Stimulated activated CD8-positive, alpha-beta memory T cell treated with anti-CD3 and anti-CD28 coated beads, Interleukin-12 subunit alpha, Interleukin-12 subunit beta, amount 100 ng/mL, for 24 hours (primary cell): ENCODE results near the gene CCDC93.
"Not testable (repeated sequence)": the region's sequence is repeated elsewhere in the genome, so short reads cannot be mapped to it uniquely, and the experiment has no call there.

Source experiments
- DNase-seq: peaks from one replicate; pipeline ENCODE4 v3.0.0-alpha.2; 2020; ENCODE audit errors: extremely low read depth

CCDC93 gene

DNA sequence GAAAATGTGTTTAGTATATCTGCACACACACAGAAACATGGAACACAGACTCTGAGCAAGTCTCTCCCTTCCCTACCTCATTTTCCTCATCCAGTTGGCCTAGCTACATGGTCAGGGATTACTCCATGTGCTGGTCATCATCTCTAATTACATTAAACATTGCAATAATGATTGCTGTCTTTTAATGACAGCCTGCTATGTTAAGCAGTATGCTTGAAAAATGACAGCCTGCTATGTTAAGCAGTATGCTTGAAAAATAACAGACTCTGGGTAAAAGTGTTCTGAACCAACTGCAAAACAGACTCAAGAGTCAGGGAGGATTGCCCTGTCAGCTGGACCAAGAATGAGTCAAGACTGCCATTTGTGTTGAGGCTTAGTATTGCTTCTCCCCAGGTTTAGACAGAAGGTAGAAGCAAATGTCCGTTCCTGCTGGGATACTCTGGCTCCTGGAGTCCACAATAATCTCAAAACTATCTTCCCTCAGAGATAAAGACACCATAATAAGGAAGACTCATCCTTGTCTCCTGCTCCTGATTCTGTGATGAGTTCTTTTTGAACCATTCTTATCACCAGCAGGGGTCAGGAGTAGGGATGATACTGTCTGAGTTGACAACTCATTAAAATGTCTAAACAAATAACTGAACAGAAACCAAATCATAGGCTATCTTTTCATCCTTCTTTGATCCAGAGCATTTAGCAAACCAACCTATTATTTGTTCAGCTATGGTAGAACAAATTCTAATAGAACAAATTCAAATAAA lies 57.7 kb downstream of the CCDC93 start:
- DNase-seq = no peak

DNA sequence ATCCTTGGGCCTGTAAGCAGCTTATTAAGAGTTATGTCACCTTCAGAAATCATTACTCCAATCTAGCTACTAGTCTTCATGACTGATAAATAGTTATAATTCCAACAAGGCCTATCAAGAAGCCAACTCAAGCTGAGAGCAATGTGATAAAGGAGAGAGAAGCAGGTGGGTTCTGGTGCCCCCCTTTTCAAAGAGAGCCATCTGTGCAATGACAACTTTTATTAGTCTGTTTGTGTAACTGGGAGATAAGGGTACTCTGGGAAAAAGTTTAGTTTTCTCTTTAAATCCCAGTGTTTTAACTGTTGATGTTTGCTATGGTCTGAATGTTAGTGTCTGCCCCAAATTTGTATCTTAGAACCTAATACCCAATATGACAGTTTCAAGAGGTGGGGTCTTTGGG lies 60.6 kb downstream of the CCDC93 start:
- DNase-seq = no peak

DNA sequence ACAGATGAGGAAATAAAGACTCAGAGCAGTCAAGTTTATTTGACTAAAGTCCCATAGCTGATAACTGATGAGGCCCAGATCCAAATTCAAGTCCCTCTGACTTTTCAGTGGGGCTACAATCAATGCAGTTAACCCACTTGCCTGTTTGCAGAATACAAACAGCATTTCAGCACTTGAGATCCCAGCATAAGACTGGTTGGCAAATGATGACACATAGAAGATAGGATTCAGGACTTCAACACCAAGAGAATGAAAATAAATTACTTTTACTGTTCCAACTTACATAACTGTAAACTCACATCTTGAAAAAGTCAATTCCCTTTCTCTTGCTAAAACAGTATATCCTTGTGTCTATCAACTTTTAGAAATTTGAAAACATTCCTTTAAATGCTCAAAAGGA lies 61.2 kb downstream of the CCDC93 start:
- no peak for DNase-seq

DNA sequence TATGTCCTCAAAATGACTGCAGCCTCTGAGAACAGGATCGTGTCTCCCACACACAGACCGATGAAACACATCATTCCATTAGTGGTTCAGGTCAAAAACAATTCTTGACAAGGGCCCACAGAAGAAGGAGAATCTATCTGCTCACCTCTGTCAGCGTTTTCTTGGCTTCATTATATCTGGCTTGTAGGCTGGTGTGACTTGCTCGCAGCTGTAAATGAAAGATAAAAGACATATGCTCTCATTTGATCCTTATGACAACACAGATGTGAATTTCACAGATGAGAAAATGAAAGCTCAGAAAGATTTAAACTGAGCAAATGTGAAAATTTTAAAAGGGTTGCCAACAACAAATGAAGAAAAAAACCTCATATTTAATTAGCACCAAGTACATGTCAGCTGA lies 61.6 kb downstream of the CCDC93 start:
- no peak for DNase-seq

DNA sequence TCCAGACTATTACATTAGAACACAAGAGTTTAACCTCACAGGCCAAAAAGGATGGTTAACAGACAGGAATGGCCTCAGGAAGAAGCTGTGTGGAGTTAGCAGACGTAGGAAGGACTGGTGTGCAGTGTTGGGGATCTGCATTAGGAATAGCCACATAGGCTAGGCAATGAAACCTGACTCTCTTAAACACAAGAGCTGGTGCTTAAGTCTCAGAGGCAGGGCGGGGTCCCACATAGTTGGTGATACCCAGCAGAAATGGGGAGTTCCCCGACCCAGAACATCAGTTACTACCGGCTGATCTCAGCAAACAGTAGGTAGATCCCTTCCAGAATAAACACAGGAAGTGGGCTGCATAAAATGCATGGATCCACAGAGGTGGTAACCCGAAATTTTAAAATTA lies 64.1 kb downstream of the CCDC93 start:
- DNase-seq = no peak

DNA sequence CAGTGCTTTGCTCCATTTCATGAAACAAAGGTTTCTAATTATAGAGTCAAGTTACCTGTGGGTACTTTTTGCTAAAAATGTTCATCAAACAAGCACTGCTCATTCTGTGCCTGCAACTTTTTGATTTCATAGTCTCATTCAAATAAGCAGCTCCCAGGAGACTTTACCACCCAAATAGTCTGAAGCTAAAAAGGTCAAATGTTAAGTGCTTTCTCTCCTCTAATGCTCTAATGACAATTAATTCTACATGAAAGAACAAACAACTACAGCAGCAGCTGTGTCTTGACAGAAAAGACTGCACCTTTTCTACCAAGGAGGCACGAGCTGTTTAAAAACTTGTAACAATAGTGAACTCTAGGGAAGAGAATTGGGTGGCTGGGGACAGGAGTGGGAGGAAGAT lies 65.3 kb downstream of the CCDC93 start:
- DNase-seq = no peak

DNA sequence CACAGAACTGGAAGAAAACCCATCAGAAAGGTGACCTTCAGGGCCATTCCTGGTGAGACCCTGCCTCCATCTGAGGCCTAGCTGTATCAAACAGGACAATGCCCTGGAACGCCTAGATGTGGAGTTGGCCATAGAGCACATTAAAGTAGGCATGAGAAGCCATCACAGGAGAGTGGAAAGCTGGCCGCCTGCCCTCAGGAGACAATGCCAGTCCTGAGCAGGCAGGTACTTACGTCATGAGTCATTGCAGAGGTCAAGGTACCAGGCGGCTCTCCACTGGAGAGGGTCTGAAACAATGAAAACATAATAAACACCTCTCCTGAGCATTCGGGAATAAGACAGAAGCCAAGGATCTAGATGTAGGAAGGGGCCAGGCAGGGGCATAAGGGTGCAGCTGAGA lies 68.6 kb downstream of the CCDC93 start:
- no peak for DNase-seq

DNA sequence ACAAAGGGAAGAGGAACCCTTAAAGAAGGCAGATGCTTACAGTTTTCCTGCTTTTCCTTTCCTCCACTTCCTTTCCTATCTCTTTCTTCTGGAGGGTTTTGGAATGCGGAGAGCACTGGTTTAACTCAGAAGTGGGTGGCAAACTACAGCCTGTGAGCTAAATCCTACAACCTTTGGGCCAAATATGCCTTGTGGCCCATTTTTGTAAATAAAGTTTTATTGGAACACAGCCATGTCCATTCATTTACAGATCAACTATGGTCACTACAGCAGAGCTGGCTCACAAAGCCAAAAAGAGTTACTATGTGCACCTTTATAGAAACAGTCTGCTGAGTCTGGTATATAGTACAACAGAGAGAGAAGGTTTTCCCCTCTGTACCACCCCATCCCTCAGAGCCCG lies 69.1 kb downstream of the CCDC93 start:
- DNase-seq = no peak

DNA sequence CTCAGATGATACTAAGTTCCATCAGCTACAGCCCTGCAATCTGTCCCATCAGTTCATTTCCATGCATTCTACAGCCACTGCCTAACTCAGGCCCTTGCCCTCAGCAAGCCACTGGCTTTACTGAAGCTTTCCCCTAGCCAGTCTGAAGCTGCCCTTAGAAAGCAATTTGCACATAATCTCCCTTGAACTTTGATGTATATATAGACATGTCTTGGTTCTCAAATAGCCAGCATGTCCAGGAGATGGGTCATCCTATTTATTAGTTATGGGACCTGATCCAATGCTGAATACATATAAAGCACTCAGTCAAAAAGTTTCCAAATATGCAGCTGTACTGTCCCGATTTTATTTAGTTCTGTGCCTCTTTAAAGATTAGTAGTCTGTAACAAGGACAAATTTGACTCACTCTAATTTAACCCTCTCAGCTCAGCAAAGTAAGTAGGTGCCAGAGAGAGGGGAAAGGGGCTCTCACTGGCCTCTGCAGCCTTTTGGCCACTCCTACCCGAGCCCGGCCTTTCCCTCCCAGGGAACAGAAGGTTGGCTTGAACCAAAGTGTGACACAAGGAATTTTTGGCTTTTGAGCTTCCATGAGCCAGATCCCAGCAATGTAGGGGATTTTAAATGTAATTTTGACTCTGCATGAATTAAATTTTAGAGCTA lies 70.7 kb downstream of the CCDC93 start:
- no peak for DNase-seq

DNA sequence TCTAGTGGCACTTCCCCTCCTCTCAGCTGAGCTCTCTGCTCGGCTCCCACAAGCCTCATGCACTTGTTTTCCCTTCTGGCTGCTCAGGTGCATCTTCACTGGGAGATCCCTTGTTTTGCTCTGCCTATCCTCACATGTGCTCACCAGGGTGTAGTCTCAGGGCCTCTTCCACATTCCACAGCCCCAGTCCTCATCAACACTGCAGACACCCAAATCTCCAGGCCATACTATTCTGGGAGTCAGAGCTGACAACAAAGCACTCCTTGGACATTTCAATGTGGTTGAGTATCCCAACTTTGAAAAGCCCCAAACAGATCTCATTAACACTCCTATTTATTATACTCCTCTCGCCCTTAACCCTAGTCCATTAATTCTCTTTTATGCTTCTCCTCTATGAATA lies 71.3 kb downstream of the CCDC93 start:
- no peak for DNase-seq

DNA sequence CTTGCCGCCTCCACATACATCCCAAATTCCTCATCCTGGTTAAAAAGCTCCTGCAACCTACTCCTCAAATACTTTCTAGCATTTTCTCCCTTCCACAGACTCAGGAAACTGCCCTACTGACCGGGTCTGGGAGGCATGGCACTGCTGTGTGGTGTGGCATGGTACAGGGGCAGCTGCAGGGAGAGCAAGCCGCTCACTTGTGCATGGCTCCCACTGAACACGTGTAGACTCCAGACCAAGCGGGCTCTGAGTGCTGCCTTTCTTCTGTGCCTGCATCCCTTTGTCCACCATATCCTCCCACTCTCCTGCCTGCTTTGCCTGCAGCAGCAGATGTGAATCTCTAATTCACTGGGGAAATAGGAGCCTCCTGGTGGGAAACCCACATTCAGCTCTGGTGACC lies 72.2 kb downstream of the CCDC93 start:
- DNase-seq = no peak

DNA sequence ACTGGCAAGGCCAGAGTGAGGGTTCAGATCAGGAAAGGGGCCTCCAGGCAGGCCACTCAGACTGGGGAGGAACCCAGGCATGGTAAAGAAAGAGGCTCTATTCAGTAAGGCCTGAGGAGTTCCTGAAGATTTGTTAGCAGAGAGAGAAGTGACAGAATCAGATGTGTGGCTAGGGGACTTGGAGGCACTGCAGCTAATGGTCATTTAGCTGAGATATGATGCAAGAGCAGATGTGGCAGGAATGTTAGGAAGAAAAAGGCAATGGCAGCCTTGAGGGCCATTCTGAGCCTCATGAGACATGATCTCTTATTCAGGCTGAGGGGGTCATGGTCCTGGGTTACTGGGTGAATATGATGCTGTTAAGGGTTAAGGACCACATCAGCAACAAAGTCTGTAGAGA lies 73.4 kb downstream of the CCDC93 start:
- DNase-seq = no peak

DNA sequence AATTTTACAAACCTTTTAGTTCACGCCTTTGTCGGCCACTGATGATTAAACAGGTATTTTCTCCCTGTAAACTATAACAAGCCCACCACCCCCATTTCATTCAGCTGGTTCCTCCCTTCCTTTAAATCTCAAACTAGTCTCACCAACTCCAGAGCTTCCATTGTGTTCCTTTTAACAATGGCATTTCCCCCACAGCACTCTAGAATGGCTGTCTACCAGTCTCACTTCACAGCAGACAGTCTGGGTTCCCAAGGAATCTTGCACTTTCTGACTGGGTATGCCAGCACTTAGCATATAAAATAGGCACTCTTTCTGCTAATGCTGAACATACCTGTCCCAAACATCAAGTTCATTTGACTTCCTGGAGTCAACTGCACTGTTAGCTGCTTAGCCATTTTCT lies 75.3 kb downstream of the CCDC93 start:
- DNase-seq = no peak

DNA sequence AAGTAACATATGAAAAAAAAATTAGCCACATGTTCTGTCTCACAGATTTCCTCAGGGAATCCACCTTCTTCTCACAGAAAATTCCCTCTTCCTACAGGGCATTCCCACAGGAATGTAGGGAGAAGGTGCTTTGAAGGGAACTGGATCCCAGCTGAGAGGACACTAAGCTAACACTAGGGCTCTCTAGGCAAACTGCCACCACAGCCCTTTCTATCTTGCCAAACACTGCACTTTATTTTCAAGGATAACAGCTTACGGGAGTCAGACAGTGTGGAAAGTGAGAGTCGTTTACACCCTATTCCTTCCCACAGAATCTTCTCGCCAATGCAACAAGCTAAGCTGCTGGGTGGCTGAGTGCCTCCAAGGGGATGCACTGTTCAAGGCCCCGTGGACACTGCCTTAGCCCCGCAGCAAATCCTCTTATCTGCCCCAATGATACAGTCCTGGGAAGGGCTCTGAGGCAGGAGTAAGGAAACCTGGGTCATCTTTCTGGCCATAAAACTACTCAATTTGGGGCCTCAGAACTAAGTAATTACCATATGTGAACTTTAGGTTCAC lies 76.9 kb downstream of the CCDC93 start:
- no peak for DNase-seq

DNA sequence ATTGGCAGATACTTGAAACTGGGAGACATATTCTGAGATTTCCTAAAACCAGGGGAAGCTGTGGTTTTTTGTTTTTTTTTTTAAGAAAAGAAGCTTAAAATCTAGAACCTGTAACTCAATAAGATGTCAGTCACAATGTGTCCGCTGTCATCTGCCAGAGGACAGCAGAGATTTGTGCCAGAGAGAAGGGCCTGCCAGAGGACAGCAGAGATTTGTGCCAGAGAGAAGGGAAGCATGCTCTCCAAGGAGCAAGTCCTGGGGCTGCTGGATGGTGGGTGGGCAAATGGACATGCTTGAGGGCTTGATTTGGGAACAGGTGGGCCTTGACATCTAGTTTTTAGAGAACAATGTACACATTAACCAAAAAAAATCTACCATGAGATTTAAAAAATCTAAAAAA lies 77.9 kb downstream of the CCDC93 start:
- no peak for DNase-seq

DNA sequence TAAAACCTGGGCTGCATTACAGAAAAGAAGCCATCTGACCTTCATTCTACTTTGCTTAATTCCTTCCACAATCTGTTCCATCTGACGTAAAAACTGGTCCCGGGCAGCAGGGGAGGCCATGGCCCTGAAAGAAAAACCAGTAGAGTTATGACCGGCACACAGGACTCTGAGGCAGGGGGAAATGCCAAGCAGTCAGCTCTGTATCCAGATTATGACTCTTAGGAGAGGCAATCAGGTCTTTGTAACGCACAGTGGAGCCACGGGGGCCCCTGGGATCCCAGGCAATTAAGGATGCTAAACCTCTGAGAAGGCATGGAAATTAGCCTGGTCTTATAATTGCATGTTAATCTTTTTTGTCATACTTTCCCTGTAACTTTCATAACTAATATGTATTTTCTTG lies 78.4 kb downstream of the CCDC93 start:
- DNase-seq = no peak

DNA sequence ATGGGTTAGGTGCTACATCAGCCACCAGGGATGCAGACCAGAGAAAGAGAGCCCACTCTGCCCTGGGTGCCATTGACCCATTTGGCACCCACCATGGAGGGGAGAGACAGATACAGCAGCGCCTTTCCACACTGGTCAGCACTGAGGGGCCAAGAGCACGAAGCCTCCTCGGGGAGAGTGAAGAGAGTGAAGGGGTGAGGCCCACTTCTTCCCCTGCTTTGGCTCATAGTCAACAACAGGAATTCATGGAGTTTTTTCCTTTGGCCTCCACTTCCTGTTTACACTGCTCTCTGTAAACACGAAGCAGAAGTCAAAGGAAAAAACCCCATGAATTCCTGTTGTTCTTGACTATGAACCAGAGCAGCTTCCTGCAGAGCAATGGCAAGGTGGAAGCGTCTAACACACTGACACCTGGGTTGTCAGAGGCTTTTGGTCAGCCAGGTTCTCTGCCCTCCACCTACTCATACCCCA lies 80.0 kb downstream of the CCDC93 start:
- no peak for DNase-seq

DNA sequence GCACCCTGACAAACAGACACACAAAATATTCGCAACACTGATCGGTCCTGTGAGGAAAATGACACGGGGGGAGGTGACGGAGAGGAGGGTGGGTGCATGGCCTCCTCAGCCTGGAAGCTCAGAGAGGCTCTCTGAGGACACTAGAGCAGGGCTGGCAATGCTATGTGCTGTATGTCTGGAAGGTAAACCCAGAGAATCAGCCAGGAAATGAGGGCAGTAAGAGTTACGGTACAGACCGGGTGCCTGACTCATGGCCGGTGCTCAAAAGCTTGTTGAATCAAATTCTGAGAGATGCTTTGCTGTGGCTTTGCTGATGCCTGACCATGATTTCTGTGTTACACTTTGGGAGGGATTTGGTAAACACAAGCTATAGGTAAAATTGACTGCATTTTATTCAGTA lies 81.9 kb downstream of the CCDC93 start:
- DNase-seq = no peak

DNA sequence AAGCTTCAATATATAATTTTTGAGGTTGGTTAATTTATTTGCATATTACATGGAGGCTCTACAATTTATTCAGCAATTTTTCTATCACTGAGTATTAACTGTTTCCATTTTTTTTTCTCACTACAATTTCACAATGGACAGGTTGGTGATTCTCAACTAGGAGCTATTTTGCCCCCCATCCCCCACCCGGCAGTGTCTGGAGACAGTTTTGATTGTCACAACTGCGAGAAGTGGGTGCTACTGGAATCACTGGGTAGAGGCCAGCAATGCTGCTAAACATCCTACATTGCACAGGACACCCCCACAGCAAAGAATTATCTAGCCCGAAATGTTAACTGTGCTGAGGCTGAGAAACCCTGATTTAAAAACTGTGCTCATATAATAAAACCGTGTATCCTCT lies 82.6 kb downstream of the CCDC93 start:
- DNase-seq = no peak

DNA sequence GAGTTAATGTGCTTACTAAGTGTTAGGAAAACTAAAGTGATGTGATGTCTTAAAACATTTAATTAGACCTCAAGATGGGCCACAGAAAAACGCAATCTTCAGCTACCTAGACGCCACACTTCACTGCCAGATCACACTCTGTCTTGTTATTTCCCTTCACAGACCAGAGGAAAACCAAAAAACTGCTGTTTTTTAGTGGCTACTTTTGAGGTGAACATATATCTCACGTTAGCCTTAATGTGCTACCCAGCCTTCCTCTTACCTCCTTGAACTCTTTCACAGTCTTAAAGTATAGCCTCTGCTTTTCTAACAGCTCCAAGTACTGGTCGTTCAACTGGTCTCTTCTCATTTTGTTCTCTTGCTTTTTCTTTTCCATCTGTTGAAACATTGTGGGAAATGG lies 83.1 kb downstream of the CCDC93 start:
- DNase-seq = no peak

DNA sequence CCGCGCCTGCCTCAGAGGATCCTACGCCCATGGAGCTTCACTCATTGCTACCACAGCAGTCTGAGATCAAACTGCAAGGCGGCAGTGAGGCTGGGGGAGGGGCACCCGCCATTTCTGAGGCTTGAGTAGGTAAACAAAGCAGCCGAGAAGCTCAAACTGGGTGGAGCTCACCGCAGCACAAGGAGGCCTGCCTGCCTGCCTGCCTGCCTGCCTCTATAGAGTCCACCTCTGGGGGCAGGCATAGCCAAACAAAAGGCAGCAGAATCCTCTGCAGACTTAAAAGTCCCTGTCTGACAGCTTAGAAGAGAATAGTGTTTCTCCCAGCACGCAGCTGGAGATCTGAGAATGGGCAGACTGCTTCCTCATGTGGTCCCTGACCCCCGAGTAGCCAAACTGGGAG lies 90.4 kb downstream of the CCDC93 start:
- DNase-seq = not testable (repeated sequence)

DNA sequence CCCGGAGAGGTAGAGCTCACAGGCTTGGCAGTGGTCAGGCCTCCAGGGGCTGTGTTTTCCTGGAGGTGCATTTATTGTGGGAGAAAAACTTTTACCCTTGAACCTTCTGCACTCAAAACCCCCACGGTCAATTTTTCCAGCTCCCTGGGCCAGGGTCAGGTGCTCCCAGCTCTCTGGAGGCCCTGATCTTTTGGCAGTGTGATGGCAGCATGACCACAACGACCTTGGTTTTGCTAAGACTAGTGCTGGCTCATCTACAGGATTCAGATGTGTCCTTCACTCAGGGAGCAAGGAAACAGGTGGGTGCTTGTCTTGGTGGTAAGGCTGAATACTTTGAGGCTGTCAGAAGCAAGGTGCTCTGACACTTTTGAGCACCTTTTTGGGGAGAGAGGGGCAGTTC lies 92.3 kb downstream of the CCDC93 start:
- no peak for DNase-seq

DNA sequence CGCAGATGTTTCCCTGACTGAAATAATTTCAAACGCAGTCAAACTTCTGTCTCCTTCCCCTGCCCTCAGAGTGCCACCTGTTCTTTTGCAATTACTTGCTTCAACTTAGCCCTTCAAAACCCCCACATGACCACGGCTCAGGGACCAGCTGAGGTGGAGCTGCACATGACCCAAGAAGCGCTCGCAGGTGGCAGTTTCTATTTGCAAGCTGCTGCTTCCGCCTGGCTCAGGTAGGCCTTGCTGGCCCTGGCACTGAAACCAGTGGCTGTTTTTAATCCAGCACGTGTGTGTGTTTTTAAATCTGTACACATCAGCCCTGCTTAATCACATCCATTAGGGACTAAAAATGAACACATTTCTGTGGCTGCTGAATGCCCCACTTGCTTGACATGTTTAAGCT lies 95.3 kb downstream of the CCDC93 start:
- no peak for DNase-seq
